Bronchial epithelial cell (primary cell): ENCODE data around the gene PNPLA7. TPM values are rescaled to one million over a fixed set of nuclear protein-coding genes. Genes with fewer than 3 reads are reported as not detected.

Experiments used
- DNase-seq: peaks from one replicate; pipeline ENCODE4 v3.0.0-alpha.2; 2010; ENCODE audit warnings: low read depth
- FAIRE-seq: peaks from 2 replicates; lab custom pipeline; 2011; peaks lifted over from hg19 to GRCh38; lab: Jason Lieb, UNC
- H3K27me3 ChIP-seq: 2 replicates; pipeline ENCODE4 v1.5.1; 2011; ENCODE audit warnings: low read length; ENCODE audit not compliant: control insufficient read depth, insufficient read depth
- H3K36me3 ChIP-seq: 2 replicates; pipeline ENCODE4 v1.5.1; 2011; ENCODE audit warnings: low read length; ENCODE audit not compliant: control insufficient read depth, insufficient read depth
- H3K4me3 ChIP-seq: 2 replicates; pipeline ENCODE4 v1.5.1; 2011; ENCODE audit warnings: mild to moderate bottlenecking, low read depth, low read length, control low read depth
- CTCF ChIP-seq: IDR thresholded peaks from 2 replicates; pipeline ENCODE4 v1.5.1; 2011; ENCODE audit warnings: mild to moderate bottlenecking, moderate library complexity, low read length, control low read depth, inconsistent platforms; ENCODE audit not compliant: insufficient read depth, severe bottlenecking
- total RNA-seq: library from RNA; depleted of rRNA; stranded (reverse); fragments of >200 nt; gene quantifications from 2 replicates; pipeline ENCODE4 v1.2.1, GENCODE V29; 2014

Gene PNPLA7
- total RNA-seq, 1 donor from 2014 or later = 0.26 TPM

- DNase-seq (no peak), FAIRE-seq (no peak)
- Histone ChIP-seq H3K4me3 (peak overlapping the region; percentile 68), H3K36me3 (no peaks in the 10 kb centered on the region), H3K27me3 (no peaks in the 10 kb centered on the region)
- TF ChIP-seq CTCF = no peak
Measured at GRCh38 chr9:137421838-137422603, 128.2 kb downstream of the PNPLA7 start.

GRCh38 chr9:137417161-137418021 is 132.8 kb downstream of the PNPLA7 start:
- no peak for TF ChIP-seq CTCF
- no peaks in the 10 kb centered on the region for H3K27me3 ChIP-seq
- FAIRE-seq = no peak
- DNase-seq = no peak
- peak overlapping the region; percentile 15 for H3K4me3 ChIP-seq
- no peaks in the 10 kb centered on the region for H3K36me3 ChIP-seq

GRCh38 chr9:137416563-137417151 is 133.5 kb downstream of the PNPLA7 start:
- Histone ChIP-seq H3K4me3 (no peak overlapping the region), H3K27me3 (no peaks in the 10 kb centered on the region), H3K36me3 (no peaks in the 10 kb centered on the region)
- no peak for TF ChIP-seq CTCF
- no peak for FAIRE-seq
- no peak for DNase-seq

DNA sequence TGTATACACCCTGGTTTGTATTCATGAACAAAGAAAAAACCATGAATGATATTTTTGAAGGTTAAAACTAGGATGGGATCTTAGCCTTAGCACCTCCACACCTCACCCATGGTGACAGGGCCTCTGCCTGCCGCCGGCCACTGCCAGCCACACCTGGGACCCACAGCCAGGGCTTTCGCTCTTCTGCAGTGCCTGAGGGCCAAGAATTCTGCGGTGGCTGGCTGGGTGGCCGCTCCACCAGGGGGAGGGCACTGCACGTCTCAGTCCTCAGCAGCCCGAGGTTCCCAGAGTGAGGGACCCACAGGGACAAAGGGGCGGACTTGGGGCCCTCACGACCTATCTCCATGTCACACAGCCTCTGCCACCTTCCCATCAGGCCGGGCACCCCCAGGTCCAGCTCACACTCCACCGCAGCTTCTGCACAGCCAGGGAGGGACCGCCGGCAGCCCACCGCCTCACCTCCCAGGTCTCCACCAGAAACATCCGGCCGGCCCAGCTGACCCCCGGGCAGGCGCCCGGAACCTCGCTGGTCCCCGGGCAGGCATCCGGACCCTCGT is 134.1 kb downstream of the PNPLA7 start:
- no peak for FAIRE-seq

More for the DNA sequence above, 134.1 kb downstream of the PNPLA7 start:
- Histone ChIP-seq H3K27me3 (no peaks in the 10 kb centered on the region), H3K36me3 (no peaks in the 10 kb centered on the region), H3K4me3 (no peak overlapping the region)
- no peak for TF ChIP-seq CTCF
- DNase-seq = no peak
